ENCODE measurements around the gene CNN1. TPM values are rescaled to one million over a fixed set of nuclear protein-coding genes. Genes with fewer than 3 reads are reported as not detected.

CNN1 gene
- total and polyA plus RNA-seq, 2 of the 13 experiments (the other 11 are each of a cell fraction or from before 2014, with no cell fraction given) = 0.70 to 1.1 TPM

- TF ChIP-seq ZUFSP (CRISPR knock-in tag; IDR thresholded peaks at IDR 0.05; ENCODE audit: borderline replicate concordance) = no peak
- peak; percentile 19 for TF ChIP-seq SRSF1 (optimal IDR thresholded peaks at IDR 0.05; ENCODE audit: low read depth, low read length)
- peak; percentile 71; the same call in 1 of the 2 replicates for TF ChIP-seq KLF6 (CRISPR knock-in tag; IDR thresholded peaks at IDR 0.05)
- 0 out of 2 replicates have a peak, but pooled peaks have one; percentile 10 for TF ChIP-seq MTERF4 (CRISPR knock-in tag; IDR thresholded peaks at IDR 0.05)
- no peak for TF ChIP-seq ZBTB21 (CRISPR knock-in tag; IDR thresholded peaks at IDR 0.05)
- TF ChIP-seq ZNF572 (CRISPR knock-in tag; IDR thresholded peaks at IDR 0.05) = no peak
- no peak for TF ChIP-seq BRCA1 (CRISPR knock-in tag; IDR thresholded peaks at IDR 0.05)
- TF ChIP-seq POLR2A (IDR thresholded peaks at IDR 0.05; ENCODE audit: insufficient read depth in 1 of 2, low read depth in 2 of 2, low read length in 2 of 2) = peak in 1 of 2 experiments; percentile 50; a peak in 1 of 4 replicates
- no peak for TF ChIP-seq PHB2 (IDR thresholded peaks at IDR 0.05; ENCODE audit: partially characterized antibody)
- TF ChIP-seq ZNF607 (CRISPR knock-in tag; IDR thresholded peaks at IDR 0.05; ENCODE audit: borderline replicate concordance) = peak; percentile 83; the same call in 1 of the 2 replicates
- TF ChIP-seq FOXP1 (IDR thresholded peaks at IDR 0.05) = no peak
- TF ChIP-seq FOXP1 (CRISPR knock-in tag; IDR thresholded peaks at IDR 0.05) = no peak
- peak; percentile 56; the same call in 1 of the 3 replicates for TF ChIP-seq MXI1 (IDR thresholded peaks at IDR 0.05; ENCODE audit: borderline replicate concordance, low read depth, low read length)
- no peak for TF ChIP-seq PHF20 (CRISPR knock-in tag; IDR thresholded peaks at IDR 0.05)
- 0 out of 2 replicates have a peak, but pooled peaks have one; percentile 12 for TF ChIP-seq KDM5B (CRISPR knock-in tag; IDR thresholded peaks at IDR 0.05; ENCODE audit: borderline replicate concordance)
- 0 out of 2 replicates have a peak, but pooled peaks have one; percentile 7 for TF ChIP-seq MNT (IDR thresholded peaks at IDR 0.05)
- no peak for TF ChIP-seq ELF4 (CRISPR knock-in tag; IDR thresholded peaks at IDR 0.05; ENCODE audit: borderline replicate concordance)
- TF ChIP-seq CC2D1A (CRISPR knock-in tag; IDR thresholded peaks at IDR 0.05) = no peak
- no peak for TF ChIP-seq ZNF329 (CRISPR knock-in tag; IDR thresholded peaks at IDR 0.05; ENCODE audit: low read depth)
- TF ChIP-seq BCLAF1 (IDR thresholded peaks at IDR 0.05) = no peak
- no peak for TF ChIP-seq TFE3 (CRISPR knock-in tag; IDR thresholded peaks at IDR 0.05)
- no peak for TF ChIP-seq ZNF317 (CRISPR knock-in tag; IDR thresholded peaks at IDR 0.05)
- TF ChIP-seq ZNF350 (CRISPR knock-in tag; IDR thresholded peaks at IDR 0.05; ENCODE audit: borderline replicate concordance, low read depth) = no peak
- TF ChIP-seq NCOA2 (CRISPR knock-in tag; IDR thresholded peaks at IDR 0.05) = peak; percentile 30; the same call in 1 of the 2 replicates
Observed at GRCh38 chr19:11505032-11505503, 33.6 kb upstream of the CNN1 start (continued).

All from HepG2 (cell line).